GM12878 (cell line): ENCODE results near the gene DNHD1. TPM values are rescaled to one million over a fixed set of nuclear protein-coding genes. Genes with fewer than 3 reads are reported as not detected.

Source experiments
- ATAC-seq: fragments of 200-7000 bp; cut with Tn5 transposase; 3 replicates; pipeline ENCODE4 v1.9.1; 2020; ENCODE audit warnings: mild to moderate bottlenecking, moderate library complexity
- BruUV-seq: library from RNA; stranded (reverse); fragments of 400-500 nt; replicated peaks from 2 replicates; lab custom pipeline; 2021; lab: Mats Ljungman, UMichigan
- CTCF ChIA-PET: fragments of 300-600 bp; sonication (Branson Sonifier 250); formaldehyde crosslinking; extraction: SDS; loops from one replicate; lab custom pipeline; 2021; ENCODE audit warnings: inconsistent platforms; lab: Yijun Ruan, JAX
- POLR2A ChIA-PET: fragments of 350-600 bp; formaldehyde crosslinking; extraction: SDS; loops from one replicate; lab custom pipeline; 2021; ENCODE audit warnings: inconsistent platforms; lab: Charles Lee
- RAD21 ChIA-PET: fragments of 300-600 bp; sonication (Branson Sonifier 250); formaldehyde crosslinking; loops from one replicate; lab custom pipeline; 2023; ENCODE audit warnings: antibody characterized with exemption; ENCODE audit not compliant: unreplicated experiment; lab: Charles Lee
- SMC1A ChIA-PET: fragments of 300-600 bp; sonication (Branson Sonifier 250); formaldehyde crosslinking; loops from one replicate; lab custom pipeline; 2023; ENCODE audit not compliant: unreplicated experiment, uncharacterized antibody; lab: Charles Lee
- DNase-seq: peaks from one replicate; pipeline ENCODE4 v3.0.0-alpha.2; 2011; ENCODE audit warnings: low read depth, low spot score
- FAIRE-seq: peaks from 3 replicates; lab custom pipeline; 2011; peaks lifted over from hg19 to GRCh38; lab: Jason Lieb, UNC
- H2AFZ ChIP-seq: 2 replicates; pipeline ENCODE4 v1.6.0; 2011; ENCODE audit warnings: low read depth, low read length, control low read depth; ENCODE audit not compliant: control insufficient read depth
- H3K27ac ChIP-seq: 2 replicates; pipeline ENCODE4 v1.5.1; 2011; ENCODE audit warnings: control low read depth; ENCODE audit not compliant: control insufficient read depth, insufficient read depth
- H3K27me3 ChIP-seq, 2 experiments: replicated peaks in 1 of 2; 2 replicates each; pipeline versions ENCODE4 v1.6.0 to v1.6.1; 2011; ENCODE audit warnings: low read length in 1 of 2; ENCODE audit not compliant: control insufficient read depth in 2 of 2, insufficient read depth in 2 of 2
- H3K36me3 ChIP-seq, 2 experiments: 2 replicates each; pipeline ENCODE4 v1.5.1; 2011; ENCODE audit warnings: low read length in 1 of 2; ENCODE audit not compliant: control insufficient read depth in 2 of 2, insufficient read depth in 2 of 2
- H3K4me1 ChIP-seq: 2 replicates; pipeline ENCODE4 v1.6.1; 2011; ENCODE audit warnings: mild to moderate bottlenecking, low read length, moderate library complexity, mixed read lengths; ENCODE audit not compliant: control insufficient read depth, insufficient read depth
- H3K4me2 ChIP-seq: 2 replicates; pipeline ENCODE4 v1.6.0; 2011; ENCODE audit warnings: control low read depth; ENCODE audit not compliant: control insufficient read depth, insufficient read depth
- H3K4me3 ChIP-seq: fragments of 200-600 bp; sonication (generic); 2 replicates; pipeline ENCODE4 v1.5.1; 2016
- H3K79me2 ChIP-seq: 2 replicates; pipeline ENCODE4 v1.6.0; 2011; ENCODE audit warnings: low read length; ENCODE audit not compliant: control insufficient read depth, insufficient read depth
- H3K9ac ChIP-seq: 2 replicates; pipeline ENCODE4 v1.8.0; 2011; ENCODE audit warnings: low read length, control low read depth, mixed read lengths; ENCODE audit not compliant: control insufficient read depth, insufficient read depth
- H3K9me3 ChIP-seq: replicated peaks from 3 replicates; pipeline ENCODE4 v1.5.1; 2011; ENCODE audit warnings: mild to moderate bottlenecking, low read length; ENCODE audit not compliant: control insufficient read depth, insufficient read depth
- H4K20me1 ChIP-seq: 2 replicates; pipeline ENCODE4 v1.6.0; 2011; ENCODE audit not compliant: control insufficient read depth, insufficient read depth
- ASH2L ChIP-seq: fragments of 300-600, 200-600 bp; sonication (generic); IDR thresholded peaks from 2 replicates; pipeline ENCODE4 v1.6.1; 2017; ENCODE audit warnings: low read depth, mild to moderate bottlenecking, borderline replicate concordance
- CBX5 ChIP-seq: sonication (generic); IDR thresholded peaks from 2 replicates; pipeline ENCODE4 v1.6.1; 2016; ENCODE audit warnings: low read depth, moderate library complexity, mild to moderate bottlenecking, inconsistent platforms
- CHD4 ChIP-seq: fragments of 200-600 bp; sonication (generic); IDR thresholded peaks from 2 replicates; pipeline ENCODE4 v1.6.1; 2016; ENCODE audit warnings: mild to moderate bottlenecking
- E4F1 ChIP-seq: fragments of 450-650 bp; IDR thresholded peaks from 2 replicates; pipeline ENCODE4 v1.6.1; 2018; ENCODE audit warnings: borderline replicate concordance, mild to moderate bottlenecking; ENCODE audit not compliant: partially characterized antibody
- IRF5 ChIP-seq: fragments of 450-650 bp; IDR thresholded peaks from 2 replicates; pipeline ENCODE4 v1.6.1; 2017; ENCODE audit warnings: borderline replicate concordance
- NFYB ChIP-seq: IDR thresholded peaks from 2 replicates; pipeline ENCODE4 v1.6.1; 2011; ENCODE audit warnings: low read depth, mild to moderate bottlenecking, low read length, improper control_type of control experiment, moderate library complexity; ENCODE audit not compliant: insufficient read depth
- NRF1 ChIP-seq: conservative IDR thresholded peaks from 2 replicates; pipeline ENCODE4 v1.6.1; 2011; ENCODE audit warnings: mild to moderate bottlenecking, low read depth, low read length, improper control_type of control experiment
- PAX5 ChIP-seq: IDR thresholded peaks from 2 replicates; pipeline ENCODE4 v1.6.1; 2011; ENCODE audit warnings: low read depth, low read length, borderline replicate concordance
- PBX3 ChIP-seq: IDR thresholded peaks from 2 replicates; pipeline ENCODE4 v1.6.1; 2011; ENCODE audit warnings: mild to moderate bottlenecking, low read depth, low read length, moderate library complexity; ENCODE audit not compliant: insufficient replicate concordance
- POLR2A ChIP-seq: IDR thresholded peaks from 2 replicates; pipeline ENCODE4 v1.6.1; 2011; ENCODE audit warnings: low read depth, mild to moderate bottlenecking, low read length
- SIX5 ChIP-seq: IDR thresholded peaks from 2 replicates; pipeline ENCODE4 v1.6.1; 2011; ENCODE audit warnings: mild to moderate bottlenecking, low read depth, low read length, moderate library complexity; ENCODE audit not compliant: severe bottlenecking
- SMAD1 ChIP-seq: fragments of 450-650 bp; IDR thresholded peaks from 2 replicates; pipeline ENCODE4 v1.6.1; 2018; ENCODE audit warnings: mild to moderate bottlenecking, low read depth; ENCODE audit not compliant: partially characterized antibody
- SMARCA5 ChIP-seq: fragments of 450-650 bp; IDR thresholded peaks from 2 replicates; pipeline ENCODE4 v1.6.1; 2017; ENCODE audit warnings: mild to moderate bottlenecking
- STAT1 ChIP-seq: fragments of 450-650 bp; conservative IDR thresholded peaks from 2 replicates; pipeline ENCODE4 v1.6.1; 2014; ENCODE audit warnings: antibody characterized with exemption, mild to moderate bottlenecking
- TCF12 ChIP-seq: IDR thresholded peaks from 2 replicates; pipeline ENCODE4 v1.6.1; 2011; ENCODE audit warnings: low read depth, mild to moderate bottlenecking, low read length
- ZBTB33 ChIP-seq: fragments of 450-650 bp; IDR thresholded peaks from 2 replicates; pipeline ENCODE4 v1.6.1; 2017; ENCODE audit warnings: mild to moderate bottlenecking
- WGBS: methylation state at CpG from one replicate; pipeline ENCODE4 v1.1.6; 2016; ENCODE audit warnings: low lambda C conversion rate; ENCODE audit not compliant: insufficient replicate concordance, insufficient coverage; ENCODE audit errors: missing lambda C conversion rate; 5-methylcytosine and 5-hydroxymethylcytosine counted together
- in situ Hi-C: fragments of 300-500 bp; cut with MboI; formaldehyde crosslinking; loops from 9 replicates; pipeline ENCODE4 v1.14.3; 2018; ENCODE audit warnings: mixed read lengths
- intact Hi-C: fragments of 100-400 bp; cut with micrococcal nuclease; formaldehyde crosslinking; loops from one replicate; pipeline ENCODE4 v1.14.2; 2022; ENCODE audit not compliant: unreplicated experiment
- polyA plus RNA-seq, 11 experiments: library from polyadenylated mRNA; depleted of rRNA in 4 of 11; unstranded in 6 of 11; stranded (reverse) in 5 of 11; fragments of >200 nt; fragmentation: Nextera tagmentation in 4 of 11; fragmentation: Illumina TruSeq in 1 of 11; extraction: Ambion mirVana in 4 of 11; extraction: Trizol in 1 of 11; gene quantifications; 1 replicate in 1 of 11; 2 replicates in 10 of 11; pipeline versions ENCODE4 v1.2.1 to v1.2.3, GENCODE V29; 2011 to 2016; ENCODE audit warnings: inconsistent platforms in 2 of 11, missing spikeins in 2 of 11, low read depth in 1 of 11
- total RNA-seq, 4 experiments: library from RNA; depleted of rRNA in 3 of 4; stranded (reverse); fragments of >200 nt in 3 of 4; fragmentation: Illumina TruSeq in 1 of 4; extraction: Trizol in 1 of 4; gene quantifications; 2 replicates each; pipeline versions ENCODE4 v1.2.1 to v1.2.3, GENCODE V29; 2013 to 2021
- TF ChIP-seq, protein P1 (sequence below): IDR thresholded peaks from 2 replicates; pipeline ENCODE4 v1.6.1; 2012; ENCODE audit warnings: low read depth, low read length, improper control_type of control experiment

DNHD1 gene
- total and polyA plus RNA-seq, 10 of the 15 experiments (the other 5 are each of a cell fraction or from before 2014, with no cell fraction given) = 0.99 to 16.9 (median 8.6) TPM

DNA sequence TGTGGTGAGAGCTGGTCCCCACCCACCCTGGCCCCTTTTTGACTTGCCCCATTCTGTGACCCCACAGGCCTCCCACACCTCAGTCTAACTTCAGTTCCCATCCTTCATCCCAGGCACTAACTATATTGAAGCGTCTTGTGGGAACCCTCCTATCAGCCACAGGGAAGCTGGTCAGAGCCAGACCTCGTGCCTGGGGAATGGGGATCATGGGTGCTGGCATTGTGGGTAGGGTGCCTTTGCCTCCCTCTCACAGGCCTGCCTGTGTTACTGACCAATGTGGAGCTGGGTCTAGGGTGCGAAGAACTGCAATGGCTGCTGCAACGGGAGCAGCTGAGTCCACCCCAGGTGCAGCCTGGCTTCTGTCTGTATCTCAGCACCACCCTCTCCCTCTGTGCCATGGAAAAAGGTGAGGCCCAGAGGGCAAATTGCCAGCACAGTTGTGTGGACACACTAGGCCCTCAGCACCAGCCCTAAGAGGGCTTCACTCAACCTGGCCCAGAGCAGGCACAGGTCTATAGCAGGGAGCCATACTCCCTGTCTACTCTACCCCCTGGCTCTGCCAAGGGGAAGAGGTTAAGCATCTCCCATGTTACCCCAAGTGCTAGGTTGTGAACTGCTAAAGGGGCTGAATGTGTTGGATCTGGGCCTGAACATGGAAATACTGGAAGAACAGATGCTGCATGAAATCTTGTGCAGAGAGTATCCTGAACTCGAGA, 69.1 kb downstream of the DNHD1 start:
- Histone ChIP-seq H3K4me1 (no peaks in the 10 kb centered on the region), H3K27ac (no peak overlapping the region), H3K4me3 (no peak overlapping the region), H4K20me1 (no peaks in the 10 kb centered on the region), H3K4me2 (no peak overlapping the region), H3K36me3 (peaks cover 0 to 1% of the 10 kb centered on the region in 2 experiments; a peak in 1 of 4 replicates), H3K9me3 (no peaks in the 10 kb centered on the region), H3K27me3 (no peaks in the 10 kb centered on the region), H2AFZ (no peak overlapping the region), H3K9ac (no peak overlapping the region), H3K79me2 (no peaks in the 10 kb centered on the region)
- BruUV-seq = no TSS peak
- ATAC-seq (no peak), DNase-seq (no peak), FAIRE-seq (no peak)
- SMC1A ChIA-PET = no interaction called here
- RAD21 ChIA-PET = no interaction called here
- CTCF ChIA-PET = no interaction called here
- intact Hi-C loops (no loop called here), in situ Hi-C loops (no loop called here)
- POLR2A ChIA-PET = no interaction called here
- whole genome bisulfite sequencing = 88% methylated on average over 5 of the region's 5 CpGs
- TF ChIP-seq ASH2L (no peak), NFYB (no peak), POLR2A (no peak), CBX5 (no peak), STAT1 (no peak), IRF5 (no peak), TCF12 (no peak), ZBTB33 (no peak), SMAD1 (no peak), PAX5 (no peak), E4F1 (no peak), CHD4 (no peak), SIX5 (no peak), SMARCA5 (no peak), PBX3 (no peak), NRF1 (no peak)
- TF ChIP-seq, protein P1, sequence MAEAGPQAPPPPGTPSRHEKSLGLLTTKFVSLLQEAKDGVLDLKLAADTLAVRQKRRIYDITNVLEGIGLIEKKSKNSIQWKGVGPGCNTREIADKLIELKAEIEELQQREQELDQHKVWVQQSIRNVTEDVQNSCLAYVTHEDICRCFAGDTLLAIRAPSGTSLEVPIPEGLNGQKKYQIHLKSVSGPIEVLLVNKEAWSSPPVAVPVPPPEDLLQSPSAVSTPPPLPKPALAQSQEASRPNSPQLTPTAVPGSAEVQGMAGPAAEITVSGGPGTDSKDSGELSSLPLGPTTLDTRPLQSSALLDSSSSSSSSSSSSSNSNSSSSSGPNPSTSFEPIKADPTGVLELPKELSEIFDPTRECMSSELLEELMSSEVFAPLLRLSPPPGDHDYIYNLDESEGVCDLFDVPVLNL = no peak
